DMS79 (cell line): ENCODE measurements around the gene RAD21L1.

Experiments used
- DNase-seq: peaks from one replicate; lab custom pipeline; 2025; lab: John Stamatoyannopoulos, UW

RAD21L1 gene

GRCh38 chr20:1225783-1226654, at the start of gene RAD21L1:
TSS of gene RAD21L1 (plus strand) at chr20:1226044. CDS start at chr20:1228454, 2,410 bp downstream.
- DNase-seq = no peak

GRCh38 chr20:1177680-1178079, 48.2 kb upstream of the RAD21L1 start:
- DNase-seq = no peak

GRCh38 chr20:1178103-1178502, 47.7 kb upstream of the RAD21L1 start:
- DNase-seq = no peak

DNA sequence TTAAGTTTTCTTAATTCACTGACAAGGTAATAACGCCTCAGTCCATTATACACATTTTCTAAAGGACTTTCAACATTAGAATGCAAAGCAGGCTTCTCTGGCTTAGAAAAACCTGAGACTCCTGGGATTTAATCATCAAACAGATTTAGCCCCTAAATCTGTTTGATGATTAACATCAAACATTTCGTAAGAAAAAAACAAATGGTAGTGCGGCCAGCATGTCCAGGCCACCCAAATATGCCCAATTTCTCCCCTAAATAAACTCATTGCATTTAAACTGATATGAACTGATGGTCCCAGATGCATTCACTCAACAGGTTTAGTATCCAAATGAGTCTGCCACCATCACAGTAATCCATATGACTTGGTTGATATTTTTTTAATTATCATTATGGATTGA, 47.2 kb upstream of the RAD21L1 start:
- no peak for DNase-seq

GRCh38 chr20:1180949-1181348, 44.9 kb upstream of the RAD21L1 start:
- no peak for DNase-seq

DNA sequence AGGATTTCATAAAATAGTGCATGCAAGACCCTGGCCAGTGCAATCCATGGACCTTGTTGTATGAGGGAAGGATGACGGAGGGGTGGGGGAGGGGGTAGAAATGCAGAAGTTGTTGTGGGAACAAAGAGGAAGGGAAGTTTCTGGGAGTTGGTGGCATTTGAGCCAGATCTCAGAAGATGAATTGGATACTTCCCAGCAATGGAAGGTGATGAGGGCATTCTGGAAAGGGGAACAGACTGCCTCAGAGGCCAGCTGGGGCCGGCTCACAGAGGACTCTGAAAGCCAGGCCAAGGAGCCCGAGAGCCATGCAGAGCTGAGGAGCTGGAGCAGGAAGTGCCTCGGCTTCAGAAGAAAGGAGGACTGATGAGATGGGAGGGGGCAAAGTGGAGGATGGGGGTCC, 43.7 kb upstream of the RAD21L1 start:
- DNase-seq = no peak

DNA sequence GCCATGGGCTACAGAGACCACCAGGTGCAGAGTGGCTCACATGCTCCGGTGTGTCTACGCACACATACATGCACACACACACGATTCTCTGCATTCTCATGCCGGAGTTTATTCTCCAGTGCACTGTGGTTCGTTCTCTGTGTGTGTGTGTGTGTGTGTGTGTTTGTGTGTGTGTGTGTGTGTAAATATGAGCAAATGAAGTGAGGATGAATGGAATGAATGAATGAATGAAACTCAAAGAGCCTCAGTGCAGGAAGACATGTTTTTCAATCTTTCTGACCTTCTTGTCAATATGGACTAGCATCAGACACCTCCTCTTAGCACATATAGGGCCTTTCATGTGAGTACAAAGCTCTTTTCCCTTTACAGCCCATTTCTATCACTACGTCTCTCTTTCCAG, 42.7 kb upstream of the RAD21L1 start:
- no peak for DNase-seq

GRCh38 chr20:1184260-1184637, 41.6 kb upstream of the RAD21L1 start:
- DNase-seq = no peak

DNA sequence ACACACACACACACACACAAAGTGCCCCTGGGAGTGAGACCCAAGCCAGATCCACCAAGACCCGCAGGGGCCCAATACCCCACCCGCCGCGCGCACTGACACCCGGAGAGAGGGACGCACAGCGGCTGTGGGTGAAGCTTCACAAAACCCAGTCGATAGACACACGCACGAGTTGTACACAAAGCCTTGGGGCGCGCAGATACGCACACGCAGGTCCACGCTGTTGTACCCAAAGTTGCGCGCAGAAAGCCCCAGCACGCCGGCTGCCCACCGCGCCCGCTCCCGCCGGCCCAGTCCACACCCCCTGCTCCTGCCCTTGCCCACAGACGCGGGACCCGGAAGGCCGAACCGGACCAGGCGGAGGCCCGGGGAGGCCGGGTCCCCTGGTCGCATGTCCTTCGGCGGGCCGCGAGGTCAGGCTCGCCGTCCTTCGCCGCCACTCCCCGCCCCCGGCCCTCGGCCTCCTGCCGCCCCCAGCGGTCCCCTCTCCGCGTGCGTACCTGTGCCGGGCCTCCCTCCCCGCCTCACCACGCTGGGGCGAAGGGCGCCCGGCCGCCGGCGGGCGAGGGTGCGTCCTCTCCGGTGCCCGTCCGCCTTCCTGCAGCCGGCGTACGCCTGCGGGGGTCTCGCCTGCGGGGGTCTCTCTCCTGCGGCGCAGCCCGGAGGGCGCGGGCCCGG, 41.1 kb upstream of the RAD21L1 start, which contains the start of gene TMEM74B:
Gene TMEM74B, minus strand, starts transcription at position 344 of the 678 bp plus-strand sequence. CDS start 1,180 bp downstream, outside the sequence.
- DNase-seq = no peak

GRCh38 chr20:1185316-1185741, 40.5 kb upstream of the RAD21L1 start:
- no peak for DNase-seq

GRCh38 chr20:1185790-1186334, 40.0 kb upstream of the RAD21L1 start:
- no peak for DNase-seq

GRCh38 chr20:1186367-1186991, 39.4 kb upstream of the RAD21L1 start:
- no peak for DNase-seq

DNA sequence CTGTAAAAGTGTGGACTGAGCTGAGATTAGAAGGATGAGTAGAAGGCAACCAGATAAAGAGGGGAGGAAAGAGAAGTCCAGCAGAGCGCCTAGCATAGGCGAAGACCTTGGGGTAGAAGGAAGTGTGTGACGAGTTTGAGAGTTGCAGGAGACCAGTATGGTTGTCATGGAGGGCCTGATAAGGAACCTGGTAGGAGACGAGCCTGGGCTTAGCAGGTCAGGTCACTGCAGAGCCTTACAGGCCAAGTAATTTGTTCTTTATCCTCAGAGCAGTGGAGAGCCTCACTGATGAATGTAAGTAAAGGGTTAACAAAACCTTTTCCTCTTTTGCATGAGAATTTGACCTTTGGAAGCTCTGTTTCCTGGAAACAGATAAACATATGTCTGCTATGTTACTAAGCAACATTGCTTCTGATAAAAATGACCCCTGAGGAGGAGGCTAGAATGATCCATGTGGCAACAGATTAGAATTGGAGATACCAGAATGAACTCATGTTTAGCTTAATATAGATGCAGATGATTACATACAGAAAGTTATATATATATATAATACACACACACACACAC, 38.2 kb upstream of the RAD21L1 start:
- no peak for DNase-seq

DNA sequence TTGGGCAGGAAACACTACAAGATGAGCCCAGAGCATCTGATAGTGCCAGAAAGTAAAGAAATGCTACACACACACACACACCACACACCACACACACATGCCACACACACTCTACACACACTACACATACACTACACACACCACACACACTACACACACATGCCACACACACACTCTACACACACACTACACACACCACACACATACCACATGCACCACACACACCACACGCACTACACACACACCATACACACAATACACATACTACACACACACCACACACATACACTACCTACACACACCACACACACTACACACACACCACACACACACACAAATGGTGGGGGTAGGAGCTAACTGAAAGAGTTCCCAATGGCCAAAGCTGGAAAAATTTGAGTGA, 37.5 kb upstream of the RAD21L1 start:
- no peak for DNase-seq

GRCh38 chr20:1189827-1190226, 36.0 kb upstream of the RAD21L1 start:
- no peak for DNase-seq

GRCh38 chr20:1190847-1191246, 35.0 kb upstream of the RAD21L1 start:
- DNase-seq = no peak

GRCh38 chr20:1191299-1191698, 34.5 kb upstream of the RAD21L1 start:
- no peak for DNase-seq

DNA sequence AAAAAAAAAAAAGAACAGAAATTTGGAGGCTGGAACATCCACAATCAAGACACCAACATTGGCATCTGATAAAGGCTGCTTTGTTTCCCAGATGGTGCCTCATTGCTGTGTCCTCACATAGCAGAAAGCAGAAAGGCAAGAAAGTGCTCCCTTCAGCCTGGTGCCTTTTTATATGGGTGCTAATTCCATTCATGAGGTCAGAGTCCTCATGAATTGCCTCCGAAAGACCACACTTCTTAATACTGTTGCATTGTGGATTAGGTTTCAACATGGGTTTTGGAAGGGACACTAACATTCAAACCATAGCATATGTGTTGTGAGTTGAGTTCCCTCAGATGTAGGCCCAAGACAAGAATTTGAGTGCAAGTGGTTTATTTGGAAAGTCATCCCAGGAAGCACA, 30.6 kb upstream of the RAD21L1 start:
- no peak for DNase-seq

DNA sequence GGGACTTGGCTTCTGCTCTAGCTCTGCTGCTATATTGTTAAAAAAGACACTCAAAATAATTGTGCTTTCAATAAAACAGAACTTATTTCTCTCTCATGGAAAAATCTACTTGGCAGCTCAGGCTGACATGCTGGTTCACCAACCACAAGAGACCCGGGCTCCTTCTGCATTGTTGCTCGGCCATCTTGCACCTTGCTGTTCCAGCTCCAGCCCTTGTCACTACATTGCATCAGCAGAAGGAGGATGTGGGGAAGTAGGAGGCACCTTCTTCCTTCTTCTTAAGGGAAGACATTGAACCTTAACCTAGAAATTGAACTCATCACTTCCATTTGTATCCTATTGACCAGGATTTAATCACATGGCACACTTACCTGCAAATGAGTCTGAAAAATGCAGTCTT, 29.2 kb upstream of the RAD21L1 start:
- no peak for DNase-seq

DNA sequence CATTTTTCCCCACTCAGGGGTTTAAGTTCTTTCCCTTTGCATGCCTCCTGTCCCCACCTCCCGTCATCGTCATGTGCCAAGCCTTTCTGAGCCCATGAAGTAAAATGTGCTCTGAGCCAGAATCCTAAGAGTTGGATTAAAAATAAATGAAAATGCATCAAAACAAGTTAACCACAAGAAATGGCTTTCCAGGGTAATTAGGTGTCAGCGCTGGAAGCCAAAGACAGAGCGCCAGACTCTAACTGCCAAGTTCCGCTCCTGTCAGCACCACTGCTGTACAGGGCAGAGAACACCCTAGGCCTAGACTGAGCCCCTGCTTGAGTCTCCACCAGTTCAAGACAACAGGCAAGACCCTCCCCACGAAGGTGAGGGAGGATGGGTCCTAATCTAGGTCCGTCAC, 28.0 kb upstream of the RAD21L1 start:
- no peak for DNase-seq

DNA sequence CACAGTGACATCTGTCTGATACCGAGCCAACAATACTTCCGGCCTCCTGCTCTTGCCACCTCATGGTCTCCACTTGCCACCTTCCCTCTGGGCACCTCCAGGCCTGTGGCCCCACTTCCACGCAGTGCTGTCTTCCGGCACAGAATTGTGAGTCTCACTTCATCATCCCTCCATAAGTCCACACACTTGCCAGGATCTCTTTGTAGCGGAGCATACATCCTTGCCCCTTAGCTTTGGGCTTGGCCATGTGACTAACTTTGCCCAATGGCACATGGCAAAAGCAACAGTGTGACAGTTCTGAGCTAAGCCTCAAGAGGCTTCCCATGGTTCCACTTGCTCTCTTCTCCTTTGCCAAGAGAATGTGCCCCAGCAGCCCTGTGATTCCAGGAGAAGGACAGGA, 27.1 kb upstream of the RAD21L1 start:
- no peak for DNase-seq

DNA sequence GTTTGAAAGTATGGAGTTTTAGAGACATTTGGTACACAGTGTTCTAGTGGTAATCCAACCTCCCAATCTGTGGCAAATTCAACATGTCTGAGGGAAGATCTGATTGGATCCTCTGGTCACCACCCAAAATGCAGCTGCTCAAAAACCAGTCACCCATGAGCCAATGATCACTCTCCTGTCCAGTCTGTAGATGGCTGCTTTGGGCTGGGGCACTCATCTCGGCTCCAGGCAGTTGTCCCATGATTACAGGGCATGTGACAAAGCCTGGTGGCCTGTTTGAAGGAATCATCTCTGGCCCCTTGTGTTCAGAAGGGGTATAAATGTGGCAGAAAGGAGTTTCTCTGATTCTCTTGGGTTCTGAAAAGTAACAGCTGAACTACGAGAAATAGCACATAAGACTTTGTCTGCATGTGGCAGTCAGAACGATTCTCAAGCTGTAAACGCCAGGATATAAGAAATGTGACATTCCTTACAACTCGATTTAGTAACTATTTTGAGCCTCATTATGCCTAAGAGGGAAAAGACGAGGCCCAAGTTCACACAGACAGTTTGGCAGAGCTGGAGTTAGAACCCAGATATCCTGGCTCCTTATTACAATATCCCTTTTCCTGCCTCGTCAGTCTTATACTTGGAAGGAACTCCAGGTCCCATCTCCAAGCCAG, 26.5 kb upstream of the RAD21L1 start:
- no peak for DNase-seq
